Endothelial cell of umbilical vein (primary cell): ENCODE data around the gene SORCS3. TPM values are rescaled to one million over a fixed set of nuclear protein-coding genes. Genes with fewer than 3 reads are reported as not detected.

Experiments used
- BruUV-seq: library from RNA; stranded (reverse); fragments of 400-500 nt; replicated peaks from 2 replicates; lab custom pipeline; 2021; lab: Mats Ljungman, UMichigan
- CTCF ChIA-PET: fragments of 300-600, 350-600 bp; sonication (Branson Sonifier 250); formaldehyde crosslinking; loops from one replicate; lab custom pipeline; 2021; ENCODE audit warnings: antibody characterized with exemption, inconsistent platforms; lab: Charles Lee
- POLR2A ChIA-PET: fragments of 300-600, 350-600 bp; sonication (Branson Sonifier 250); formaldehyde crosslinking; loops from one replicate; lab custom pipeline; 2021; ENCODE audit warnings: antibody characterized with exemption, inconsistent platforms; lab: Charles Lee
- DNase-seq: peaks from one replicate; pipeline ENCODE4 v3.0.0-alpha.2; 2011; ENCODE audit warnings: low read depth, low spot score
- FAIRE-seq: peaks from 2 replicates; lab custom pipeline; 2011; peaks lifted over from hg19 to GRCh38; lab: Jason Lieb, UNC
- H2AFZ ChIP-seq: 2 replicates; pipeline ENCODE4 v1.6.0; 2012; ENCODE audit warnings: low read depth, low read length, control low read depth, inconsistent platforms
- H3K27ac ChIP-seq: 2 replicates; pipeline ENCODE4 v1.5.1; 2011; ENCODE audit warnings: low read depth, mild to moderate bottlenecking, control low read depth, low read length, moderate library complexity; ENCODE audit not compliant: insufficient read depth
- H3K27me3 ChIP-seq, 2 experiments: 2 replicates each; pipeline versions ENCODE4 v1.6.0 to v1.6.1; 2011; ENCODE audit warnings: low read length in 2 of 2, mixed read lengths in 1 of 2; ENCODE audit not compliant: control insufficient read depth in 2 of 2, insufficient read depth in 2 of 2
- H3K36me3 ChIP-seq, 2 experiments: 2 replicates in 1 of 2; 3 replicates in 1 of 2; pipeline ENCODE4 v1.5.1; 2011; ENCODE audit warnings: low read length in 2 of 2, mild to moderate bottlenecking in 1 of 2, moderate library complexity in 1 of 2; ENCODE audit not compliant: control insufficient read depth in 2 of 2, insufficient read depth in 2 of 2; ENCODE audit errors: extremely low read depth in 1 of 2
- H3K4me1 ChIP-seq: 3 replicates; pipeline ENCODE4 v1.5.1; 2011; ENCODE audit warnings: mild to moderate bottlenecking, low read length; ENCODE audit not compliant: control insufficient read depth, insufficient read depth; ENCODE audit errors: extremely low read depth
- H3K4me2 ChIP-seq: 2 replicates; pipeline ENCODE4 v1.6.1; 2011; ENCODE audit warnings: low read length, control low read depth, mixed read lengths; ENCODE audit not compliant: insufficient read depth
- H3K4me3 ChIP-seq, 3 experiments: fragments of 200-600 bp in 1 of 3; sonication (generic), shearing (Covaris generic) in 1 of 3; replicated peaks in 1 of 3; 2 replicates each; pipeline ENCODE4 v1.5.1; 2011 to 2016; ENCODE audit warnings: control low read depth in 3 of 3, low read length in 3 of 3, mild to moderate bottlenecking in 2 of 3, inconsistent platforms in 1 of 3, low read depth in 1 of 3, moderate library complexity in 1 of 3; ENCODE audit not compliant: insufficient read depth in 1 of 3
- H3K79me2 ChIP-seq: 2 replicates; pipeline ENCODE4 v1.6.0; 2012; ENCODE audit warnings: low read length, inconsistent platforms; ENCODE audit not compliant: control insufficient read depth, insufficient read depth
- H3K9ac ChIP-seq: replicated peaks from 2 replicates; pipeline ENCODE3; 2011; ENCODE audit warnings: low read length, control low read depth; ENCODE audit not compliant: insufficient read depth; ENCODE audit errors: extremely low read depth
- H3K9me1 ChIP-seq: replicated peaks from 3 replicates; pipeline ENCODE4 v1.6.0; 2011; ENCODE audit warnings: mild to moderate bottlenecking, low read length; ENCODE audit not compliant: control insufficient read depth, insufficient read depth; ENCODE audit errors: extremely low read depth
- H3K9me3 ChIP-seq: replicated peaks from 2 replicates; pipeline ENCODE4 v1.5.1; 2012; ENCODE audit warnings: low read length, inconsistent platforms; ENCODE audit not compliant: control insufficient read depth, insufficient read depth
- H4K20me1 ChIP-seq: replicated peaks from 2 replicates; pipeline ENCODE3; 2011; ENCODE audit warnings: mild to moderate bottlenecking, low read length; ENCODE audit not compliant: control insufficient read depth, insufficient read depth; ENCODE audit errors: extremely low read depth
- CTCF ChIP-seq, 2 donors: IDR thresholded peaks; 1 replicate in 1 of 2; 2 replicates in 1 of 2; pipeline ENCODE4 v1.5.1; 2011; ENCODE audit warnings: low read length in 2 of 2, mild to moderate bottlenecking in 2 of 2, moderate library complexity in 2 of 2, control low read depth in 1 of 2, inconsistent platforms in 1 of 2, low read depth in 1 of 2; ENCODE audit not compliant: insufficient read depth in 1 of 2; ENCODE audit errors: extremely low read depth in 1 of 2
- EZH2 ChIP-seq: IDR thresholded peaks from 2 replicates; pipeline ENCODE4 v1.6.1; 2012; ENCODE audit warnings: borderline replicate concordance, low read depth, mild to moderate bottlenecking, moderate library complexity, low read length, inconsistent platforms; ENCODE audit not compliant: severe bottlenecking
- FOS ChIP-seq: IDR thresholded peaks from 2 replicates; pipeline ENCODE4 v1.6.1; 2011; ENCODE audit warnings: mild to moderate bottlenecking, low read length, moderate library complexity, borderline replicate concordance; ENCODE audit not compliant: insufficient read depth
- GATA2 ChIP-seq: IDR thresholded peaks from 2 replicates; pipeline ENCODE4 v1.7.0; 2011; ENCODE audit warnings: low read depth, mild to moderate bottlenecking, moderate library complexity, mixed read lengths, low read length; ENCODE audit not compliant: insufficient read length, insufficient read depth
- JUN ChIP-seq: IDR thresholded peaks from 2 replicates; pipeline ENCODE4 v1.6.1; 2011; ENCODE audit warnings: borderline replicate concordance, low read depth; ENCODE audit not compliant: insufficient read length, insufficient read depth
- MAX ChIP-seq: IDR thresholded peaks from 2 replicates; pipeline ENCODE4 v1.6.1; 2011; ENCODE audit not compliant: insufficient read depth, insufficient read length
- MYC ChIP-seq: IDR thresholded peaks from one replicate; pipeline ENCODE4 v1.6.1; 2011; ENCODE audit warnings: mild to moderate bottlenecking, low read depth, low read length
- POLR2A ChIP-seq: IDR thresholded peaks from 2 replicates; pipeline ENCODE4 v1.6.1; 2012; ENCODE audit warnings: low read depth, mild to moderate bottlenecking, control low read depth, low read length
- POLR2AphosphoS5 ChIP-seq: IDR thresholded peaks from 2 replicates; pipeline ENCODE4 v1.6.1; 2012; ENCODE audit warnings: low read depth, mild to moderate bottlenecking, control low read depth, low read length, moderate library complexity; ENCODE audit not compliant: insufficient read depth
- dilution Hi-C: fragments of 300-500 bp; cut with MboI; formaldehyde crosslinking; loops from one replicate; pipeline ENCODE4 v1.15.0; 2019; ENCODE audit warnings: low sequenced_read_pairs; ENCODE audit not compliant: extremely low pct_ligation_motif_present
- intact Hi-C: fragments of 100-400 bp; cut with micrococcal nuclease; formaldehyde crosslinking; loops from one replicate; pipeline ENCODE4 v1.10.0; 2022
- polyA plus RNA-seq, 4 experiments: library from polyadenylated mRNA; depleted of rRNA in 3 of 4; stranded (reverse) in 3 of 4; unstranded in 1 of 4; fragments of >200 nt; gene quantifications; 2 replicates each; pipeline versions ENCODE4 v1.2.1 to v1.2.3, GENCODE V29; 2011 to 2012; ENCODE audit warnings: missing spikeins in 1 of 4
- total RNA-seq: library from RNA; stranded (reverse); gene quantifications from 2 replicates; pipeline ENCODE4 v1.2.3, GENCODE V29; 2021

The SORCS3 gene
- total and polyA plus RNA-seq, 2 donors (not counting 3 experiments of a cell fraction or from before 2014, with no cell fraction given), result not detected

GRCh38 chr10:104906112-104906511 lies 265.0 kb downstream of the SORCS3 start:
- intact Hi-C loops, result no loop called here

More at GRCh38 chr10:104906112-104906511, 265.0 kb downstream of the SORCS3 start:
- no peak overlapping the region for H3K4me3 ChIP-seq
- FAIRE-seq (no peak), DNase-seq (no peak)
- no peak overlapping the region for H3K4me2 ChIP-seq
- no peaks in the 10 kb centered on the region for H3K27me3 ChIP-seq
- H4K20me1 ChIP-seq, result no peaks in the 10 kb centered on the region
- no peak overlapping the region for H3K9ac ChIP-seq
- H3K9me1 ChIP-seq, result no peaks in the 10 kb centered on the region
- no peak for TF ChIP-seq MAX
- no peak for TF ChIP-seq FOS
- no peak for TF ChIP-seq POLR2AphosphoS5
- no peak for TF ChIP-seq JUN
- no peak for TF ChIP-seq GATA2
- no peak for TF ChIP-seq EZH2
- no peak for TF ChIP-seq POLR2A
- TF ChIP-seq MYC, result no peak
- TF ChIP-seq CTCF (IDR thresholded peaks at IDR 0.05; ENCODE audit: extremely low read depth in 1 of 2, insufficient read depth in 1 of 2, low read depth in 1 of 2, low read length in 2 of 2), result no peak
- peaks cover 9% of the 10 kb centered on the region for H3K9me3 ChIP-seq
- no peaks in the 10 kb centered on the region for H3K36me3 ChIP-seq
- no peaks in the 10 kb centered on the region for H3K79me2 ChIP-seq
- POLR2A ChIA-PET, result no interaction called here
- H2AFZ ChIP-seq, result no peak overlapping the region
- dilution Hi-C loops, result no loop called here
- BruUV-seq, result no TSS peak
- no peak overlapping the region for H3K27ac ChIP-seq
- no peaks in the 10 kb centered on the region for H3K4me1 ChIP-seq
- CTCF ChIA-PET, result no interaction called here
